ENCODE measurements around the gene DOCK2.

- TF ChIP-seq CTCF (IDR thresholded peaks at IDR 0.05) (no peak), POLR2A (IDR thresholded peaks at IDR 0.05) (no peak), POLR2AphosphoS5 (IDR thresholded peaks at IDR 0.05) (no peak)
These were observed 9.8 kb downstream of the DOCK2 start for GRCh38 chr5:169646856-169647255.
